A673 (cell line): Measurements from ENCODE around the gene BTNL8.
"Not testable (repeated sequence)": the region's sequence is repeated elsewhere in the genome, so short reads cannot be mapped to it uniquely, and the experiment has no call there.

Experiments
- CTCF ChIP-seq: fragments of 300-800, 200-600 bp; sonication (generic); conservative IDR thresholded peaks from 2 replicates; pipeline ENCODE4 v1.5.1; 2017; ENCODE audit warnings: low read depth, mild to moderate bottlenecking, antibody characterized with exemption, low read length, moderate library complexity, mixed read lengths
- EZH2 ChIP-seq: fragments of 200-600 bp; sonication (generic); IDR thresholded peaks from 2 replicates; pipeline ENCODE4 v1.6.1; 2017; ENCODE audit warnings: borderline replicate concordance, low read depth, mild to moderate bottlenecking, mixed read lengths, antibody characterized with exemption, low read length; ENCODE audit not compliant: poor library complexity, severe bottlenecking

- TF ChIP-seq CTCF, EZH2: not testable (repeated sequence)
These were observed 3.6 kb upstream of the BTNL8 start for GRCh38 chr5:180895330-180895729.
